COLO829 (cell line): Measurements from ENCODE around the gene GBF1.

ENCODE experiments used
- DNase-seq: peaks from one replicate; pipeline ENCODE4 v3.0.0; 2012; ENCODE audit warnings: low spot score

The GBF1 gene

DNA sequence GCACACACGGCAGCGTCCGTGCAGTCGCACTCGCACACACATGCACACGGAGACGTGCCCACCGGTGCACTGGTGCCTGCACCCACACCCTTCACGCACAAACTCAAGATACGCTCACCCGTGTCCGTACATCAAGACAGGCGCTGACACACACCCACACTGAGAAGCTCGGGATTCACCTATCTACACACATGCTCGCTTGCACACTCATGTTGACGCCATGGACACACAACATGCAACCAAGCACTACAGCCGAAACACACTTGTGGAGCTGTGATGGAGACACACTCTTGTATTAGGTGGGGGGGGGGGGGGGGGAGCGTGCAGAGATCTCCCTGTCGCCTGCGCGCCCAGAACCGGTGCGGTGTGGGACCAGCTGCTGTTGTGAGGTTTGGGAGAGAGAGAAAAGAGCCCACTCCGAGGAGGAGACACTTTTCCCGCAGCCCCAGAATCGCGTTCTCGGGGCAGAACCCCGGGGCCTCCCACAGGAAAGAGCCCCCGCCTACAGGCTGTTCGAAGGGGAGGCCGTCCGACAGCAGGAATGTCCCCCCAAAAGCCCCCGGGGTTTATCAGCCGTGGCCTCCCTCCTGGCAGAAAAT lies 149.6 kb downstream of the GBF1 start:
- DNase-seq = peak; percentile 6

DNA sequence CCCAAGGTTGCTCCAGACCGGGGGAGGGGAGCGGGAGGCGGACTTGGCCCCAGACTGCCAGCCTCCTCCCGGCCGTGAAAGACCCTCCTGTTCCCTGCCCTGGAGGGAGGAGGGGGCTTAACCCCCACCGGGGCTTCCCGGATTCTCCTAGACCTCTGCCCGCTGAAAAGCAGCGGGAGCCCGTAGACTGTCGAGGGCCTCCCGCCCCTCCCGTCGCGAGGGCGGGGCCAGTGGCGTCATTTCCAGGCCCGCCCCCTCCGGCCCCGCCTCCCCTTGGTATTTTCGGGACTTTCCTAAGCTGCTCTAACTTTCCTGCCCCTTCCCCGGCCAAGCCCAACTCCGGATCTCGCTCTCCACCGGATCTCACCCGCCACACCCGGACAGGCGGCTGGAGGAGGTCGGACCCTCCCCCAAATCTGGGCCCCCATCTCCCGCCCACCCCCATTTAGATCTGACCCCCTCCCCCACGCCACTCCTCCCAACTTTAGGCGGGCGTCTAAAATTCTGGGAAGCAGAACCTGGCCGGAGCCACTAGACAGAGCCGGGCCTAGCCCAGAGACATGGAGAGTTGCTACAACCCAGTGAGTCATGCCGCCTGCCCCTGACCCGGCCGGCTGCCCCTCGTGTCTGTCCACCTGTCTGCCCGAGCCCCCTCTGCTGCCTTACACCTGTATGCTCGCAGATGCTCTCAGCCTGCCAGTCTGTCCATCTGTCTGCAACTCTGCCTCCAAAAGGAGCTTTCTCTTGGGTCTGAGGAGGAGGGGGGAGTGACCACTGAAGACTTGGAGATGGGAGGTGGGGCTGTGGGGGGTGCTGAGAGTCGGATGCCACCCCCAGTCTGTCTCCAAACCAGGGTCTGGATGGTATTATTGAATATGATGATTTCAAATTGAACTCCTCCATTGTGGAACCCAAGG lies 150.3 kb downstream of the GBF1 start, which contains the start of gene NFKB2:
Gene NFKB2, plus strand, starts transcription at position 306 of the 917 bp plus-strand sequence. Its CDS starts 255 bp downstream, at position 561.
- peak; percentile 80 for DNase-seq

GRCh38 chr10:102396317-102396650 lies 151.0 kb downstream of the GBF1 start:
- DNase-seq = no peak

GRCh38 chr10:102396730-102397151 lies 151.4 kb downstream of the GBF1 start:
- DNase-seq = no peak

DNA sequence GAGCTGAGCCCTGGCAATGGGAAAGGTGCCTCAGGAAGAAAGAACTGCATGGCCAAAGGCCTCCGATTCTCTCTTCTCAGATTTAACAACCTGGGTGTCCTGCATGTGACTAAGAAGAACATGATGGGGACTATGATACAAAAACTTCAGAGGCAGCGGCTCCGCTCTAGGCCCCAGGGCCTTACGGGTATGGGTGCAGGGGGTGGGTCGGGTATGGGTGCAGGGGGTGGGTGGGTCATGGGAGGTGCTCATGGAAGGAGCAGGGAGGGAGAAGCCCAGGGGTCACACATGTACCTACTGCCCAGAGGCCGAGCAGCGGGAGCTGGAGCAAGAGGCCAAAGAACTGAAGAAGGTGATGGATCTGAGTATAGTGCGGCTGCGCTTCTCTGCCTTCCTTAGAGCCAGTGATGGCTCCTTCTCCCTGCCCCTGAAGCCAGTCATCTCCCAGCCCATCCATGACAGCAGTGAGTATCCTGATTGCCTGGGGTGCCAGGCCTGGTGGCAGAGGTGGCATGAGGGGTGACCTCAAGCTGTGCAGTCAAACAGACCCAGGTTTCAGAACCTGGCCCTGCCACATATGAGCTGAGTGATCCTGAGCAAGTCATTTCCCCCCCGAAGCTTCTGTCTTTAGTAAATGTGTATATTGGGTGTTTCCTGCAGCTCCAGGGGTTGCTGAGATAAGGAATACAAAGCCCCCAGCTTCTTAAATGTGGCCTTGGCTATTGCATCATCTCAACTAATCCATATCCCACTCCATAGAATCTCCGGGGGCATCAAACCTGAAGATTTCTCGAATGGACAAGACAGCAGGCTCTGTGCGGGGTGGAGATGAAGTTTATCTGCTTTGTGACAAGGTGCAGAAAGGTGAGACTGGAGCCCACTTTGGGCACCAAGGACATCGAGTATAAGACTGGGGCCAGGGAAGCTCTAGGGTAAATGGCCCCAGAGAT lies 152.2 kb downstream of the GBF1 start:
- DNase-seq = no peak

DNA sequence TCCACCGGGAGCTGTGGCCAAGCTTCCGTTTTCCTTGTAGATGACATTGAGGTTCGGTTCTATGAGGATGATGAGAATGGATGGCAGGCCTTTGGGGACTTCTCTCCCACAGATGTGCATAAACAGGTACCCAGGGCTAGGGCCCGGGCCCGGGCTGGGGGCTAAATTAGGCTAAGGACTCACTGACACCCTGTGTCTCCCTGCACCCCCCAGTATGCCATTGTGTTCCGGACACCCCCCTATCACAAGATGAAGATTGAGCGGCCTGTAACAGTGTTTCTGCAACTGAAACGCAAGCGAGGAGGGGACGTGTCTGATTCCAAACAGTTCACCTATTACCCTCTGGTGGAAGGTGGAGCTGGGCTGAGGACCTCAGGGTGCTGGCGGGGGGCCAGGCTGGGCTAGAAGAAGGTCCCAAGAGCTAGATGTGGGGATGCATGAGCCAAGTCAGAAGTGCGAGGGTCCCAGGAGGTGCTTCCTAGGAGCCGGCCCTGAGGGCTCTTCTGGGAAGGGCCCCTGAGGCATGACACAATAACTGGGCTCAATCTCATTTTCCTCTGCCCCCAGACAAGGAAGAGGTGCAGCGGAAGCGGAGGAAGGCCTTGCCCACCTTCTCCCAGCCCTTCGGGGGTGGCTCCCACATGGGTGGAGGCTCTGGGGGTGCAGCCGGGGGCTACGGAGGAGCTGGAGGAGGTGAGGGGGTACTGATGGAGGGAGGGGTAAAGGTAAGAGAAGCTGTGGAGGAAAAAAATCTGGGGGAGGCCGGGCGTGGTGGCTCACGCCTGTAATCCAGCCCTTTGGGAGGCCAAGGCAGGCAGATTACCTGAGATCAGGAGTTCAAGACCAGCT lies 153.1 kb downstream of the GBF1 start:
- no peak for DNase-seq

DNA sequence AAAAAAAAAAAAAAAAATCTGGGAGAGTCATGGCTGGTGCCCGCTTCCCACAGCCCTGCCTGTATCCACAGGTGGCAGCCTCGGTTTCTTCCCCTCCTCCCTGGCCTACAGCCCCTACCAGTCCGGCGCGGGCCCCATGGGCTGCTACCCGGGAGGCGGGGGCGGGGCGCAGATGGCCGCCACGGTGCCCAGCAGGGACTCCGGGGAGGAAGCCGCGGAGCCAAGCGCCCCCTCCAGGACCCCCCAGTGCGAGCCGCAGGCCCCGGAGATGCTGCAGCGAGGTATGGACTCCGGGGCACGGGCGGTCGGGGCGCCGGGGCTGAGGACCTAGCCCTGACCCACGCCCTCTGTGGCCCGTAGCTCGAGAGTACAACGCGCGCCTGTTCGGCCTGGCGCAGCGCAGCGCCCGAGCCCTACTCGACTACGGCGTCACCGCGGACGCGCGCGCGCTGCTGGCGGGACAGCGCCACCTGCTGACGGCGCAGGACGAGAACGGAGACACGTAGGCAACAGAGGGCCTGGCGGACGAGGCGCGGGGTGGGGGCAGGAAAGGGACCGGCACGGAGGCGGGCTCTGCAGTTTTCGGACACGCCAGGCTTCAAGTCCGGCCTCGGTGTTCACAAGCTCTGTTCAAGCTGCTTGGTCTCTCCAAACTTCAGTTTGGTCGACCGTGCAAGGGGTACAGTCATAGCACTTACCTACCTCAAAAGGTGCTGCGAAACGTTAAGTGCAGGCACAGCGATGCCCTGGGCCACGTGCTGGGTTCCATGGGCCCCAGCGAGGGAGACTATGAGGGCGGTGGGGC lies 154.1 kb downstream of the GBF1 start:
- DNase-seq = peak; percentile 75

- no peak for DNase-seq
Observed at GRCh38 chr10:102400076-102400475, 154.7 kb downstream of the GBF1 start.

GRCh38 chr10:102400598-102401341 lies 155.4 kb downstream of the GBF1 start:
- no peak for DNase-seq

DNA sequence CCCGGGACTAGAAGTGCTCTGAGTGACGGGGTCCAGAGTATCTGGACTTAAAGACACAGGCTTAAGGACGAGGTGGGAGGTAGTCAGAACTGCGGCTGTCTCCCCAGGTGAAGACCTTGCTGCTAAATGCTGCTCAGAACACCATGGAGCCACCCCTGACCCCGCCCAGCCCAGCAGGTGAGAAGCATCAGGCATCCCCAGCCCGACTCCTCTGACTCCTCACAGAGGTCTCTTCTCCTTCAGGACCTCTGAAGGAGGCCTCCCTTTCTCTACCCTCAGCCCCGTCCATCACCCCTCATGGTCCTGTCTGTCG lies 156.0 kb downstream of the GBF1 start:
- no peak for DNase-seq

DNA sequence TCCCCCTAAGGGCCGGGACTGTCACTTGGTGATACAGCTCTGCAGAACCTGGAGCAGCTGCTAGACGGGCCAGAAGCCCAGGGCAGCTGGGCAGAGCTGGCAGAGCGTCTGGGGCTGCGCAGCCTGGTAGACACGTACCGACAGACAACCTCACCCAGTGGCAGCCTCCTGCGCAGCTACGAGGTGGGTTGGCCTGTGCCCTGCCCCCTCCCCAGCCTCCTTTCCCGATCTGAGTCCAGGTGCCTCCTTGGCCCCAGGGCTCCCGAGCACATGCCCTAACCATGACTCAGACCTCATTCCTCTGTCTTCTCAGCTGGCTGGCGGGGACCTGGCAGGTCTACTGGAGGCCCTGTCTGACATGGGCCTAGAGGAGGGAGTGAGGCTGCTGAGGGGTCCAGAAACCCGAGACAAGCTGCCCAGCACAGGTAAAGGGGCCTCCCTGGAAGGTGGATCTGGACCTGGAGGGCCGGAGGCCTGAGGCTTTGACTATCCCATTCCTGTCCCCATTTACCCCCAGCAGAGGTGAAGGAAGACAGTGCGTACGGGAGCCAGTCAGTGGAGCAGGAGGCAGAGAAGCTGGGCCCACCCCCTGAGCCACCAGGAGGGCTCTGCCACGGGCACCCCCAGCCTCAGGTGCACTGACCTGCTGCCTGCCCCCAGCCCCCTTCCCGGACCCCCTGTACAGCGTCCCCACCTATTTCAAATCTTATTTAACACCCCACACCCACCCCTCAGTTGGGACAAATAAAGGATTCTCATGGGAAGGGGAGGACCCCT lies 156.6 kb downstream of the GBF1 start:
- DNase-seq = no peak

DNA sequence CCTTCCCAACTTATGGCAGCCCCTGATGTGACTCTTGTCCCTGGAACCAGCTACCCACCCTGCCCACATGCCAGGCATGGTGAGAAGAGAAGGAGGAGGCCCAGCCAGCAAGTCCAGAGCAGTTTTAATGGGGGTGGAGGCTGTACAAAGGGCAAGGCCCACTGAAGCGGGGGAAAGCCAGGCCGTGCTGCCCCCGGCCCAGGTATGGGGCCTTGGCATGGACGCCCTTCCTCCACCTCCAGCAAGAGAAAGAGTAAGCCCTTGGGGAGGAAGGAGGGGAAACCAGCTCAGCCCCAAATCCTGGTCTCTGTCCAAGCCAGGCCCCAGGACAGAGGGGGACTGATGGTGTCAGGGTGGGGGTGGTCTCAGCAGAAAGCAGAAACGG lies 157.2 kb downstream of the GBF1 start:
- DNase-seq = no peak

DNA sequence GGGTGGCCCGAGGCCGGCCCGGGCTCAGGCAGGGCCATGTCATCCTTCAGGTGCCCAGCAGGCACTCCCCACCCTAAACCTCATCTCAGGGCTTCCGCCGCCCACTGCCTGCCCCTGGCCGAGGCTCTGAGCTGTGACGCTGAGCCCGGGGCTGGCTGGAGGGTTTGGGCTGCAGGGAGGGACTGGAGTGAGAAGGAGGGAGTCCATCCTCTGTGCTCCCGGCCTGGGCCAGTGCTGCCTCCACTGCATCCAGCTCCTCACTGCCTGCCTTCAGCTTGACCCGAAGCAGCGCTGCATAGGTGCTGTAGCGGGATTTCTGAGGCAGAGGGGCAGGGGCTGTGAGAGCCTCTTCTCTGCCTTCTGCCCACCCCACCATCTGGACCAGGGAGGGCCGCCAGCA lies 157.8 kb downstream of the GBF1 start:
- no peak for DNase-seq

- no peak for DNase-seq
Observed at GRCh38 chr10:102404361-102405107, 159.2 kb downstream of the GBF1 start.

GRCh38 chr10:102405108-102405571 lies 159.8 kb downstream of the GBF1 start:
- DNase-seq = no peak

- DNase-seq = no peak
Observed at GRCh38 chr10:102405632-102406031, 160.3 kb downstream of the GBF1 start.

DNA sequence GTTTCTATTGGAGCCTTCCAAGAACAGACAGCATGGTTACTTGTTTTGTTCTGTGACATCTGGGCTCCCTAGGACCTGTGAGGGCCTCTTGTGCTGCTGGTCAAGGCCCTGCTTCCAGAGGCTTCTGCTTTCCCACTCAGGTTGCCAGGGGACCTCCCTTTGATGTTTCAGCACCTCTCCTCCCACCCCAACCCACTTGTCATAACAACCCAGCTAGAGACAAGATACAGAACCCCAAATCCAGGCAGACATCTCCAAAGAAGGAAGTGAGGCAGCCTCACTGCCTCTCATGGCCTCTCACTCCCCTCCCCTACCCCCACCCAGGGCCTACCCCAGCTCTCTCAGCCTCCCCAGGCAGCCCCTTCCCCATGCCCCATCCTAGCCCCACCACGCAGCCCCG lies 161.5 kb downstream of the GBF1 start:
- DNase-seq = no peak

DNA sequence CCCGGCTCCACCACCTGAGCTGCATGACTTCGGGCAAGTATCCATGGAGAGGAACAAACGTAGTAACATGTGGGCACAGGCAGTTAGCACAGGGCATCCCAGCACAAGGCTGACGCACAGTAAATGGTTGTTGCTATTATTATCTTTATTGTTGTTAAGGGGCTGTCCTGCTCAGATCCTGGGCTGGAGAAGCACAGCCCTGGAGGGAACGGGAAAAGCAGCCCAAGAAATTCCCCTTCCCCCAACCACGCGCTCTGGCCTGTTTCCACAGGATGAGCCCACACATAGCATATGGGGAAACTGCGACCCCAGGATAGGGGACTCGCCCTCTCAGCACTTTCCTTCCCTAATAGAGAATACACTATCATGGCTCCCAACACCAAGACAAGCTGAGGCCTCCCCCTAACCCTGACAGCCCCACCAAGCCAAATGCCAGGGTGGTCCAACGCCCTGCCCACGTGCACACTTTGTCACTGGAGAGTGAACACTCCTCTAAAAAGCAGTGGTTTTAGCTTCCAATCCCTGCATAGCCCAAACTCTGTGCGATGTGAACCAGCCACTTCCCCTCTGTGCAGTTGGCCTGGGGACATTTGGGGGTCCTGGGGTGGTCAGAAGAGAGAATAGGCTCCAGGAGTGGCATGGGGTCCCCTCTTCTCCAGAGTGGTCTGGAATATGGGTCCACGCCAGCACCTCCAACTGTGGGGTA lies 162.2 kb downstream of the GBF1 start:
- no peak for DNase-seq
